Measurements from ENCODE around the gene ELK3.
"Not testable (repeated sequence)": the region's sequence is repeated elsewhere in the genome, so short reads cannot be mapped to it uniquely, and the experiment has no call there.

Gene ELK3

GRCh38 chr12:96317801-96318200, 123.6 kb downstream of the ELK3 start:
- not testable (repeated sequence) for H3K4me1 ChIP-seq (ENCODE audit: control insufficient read depth in 1 of 2, insufficient read depth in 2 of 2, low read length in 2 of 2); H3K27me3 ChIP-seq (ENCODE audit: low read depth, low read length); H3K9me3 ChIP-seq (ENCODE audit: control insufficient read depth in 1 of 2, low read length in 2 of 2); H3K4me3 ChIP-seq (ENCODE audit: low read depth in 1 of 2, low read length in 2 of 2); H3K27ac ChIP-seq (ENCODE audit: low read length); H3K36me3 ChIP-seq (ENCODE audit: control insufficient read depth in 1 of 2, insufficient read depth in 2 of 2, low read length in 2 of 2)

Measured in muscle layer of duodenum (tissue), 2 donors.